SU-DHL-6 (cell line): ENCODE data around the gene MRRF.

Experiments
- H2AFZ ChIP-seq: fragments of 200-600 bp; sonication (generic); 2 replicates; pipeline ENCODE4 v1.6.1; 2014; ENCODE audit warnings: low read depth, mild to moderate bottlenecking, moderate library complexity, mixed read lengths, antibody characterized with exemption, low read length; ENCODE audit not compliant: severe bottlenecking
- H3F3A ChIP-seq: fragments of 200-600 bp; shearing (Covaris generic); 2 replicates; pipeline ENCODE4 v1.6.0; 2016; ENCODE audit warnings: antibody characterized with exemption, mild to moderate bottlenecking; ENCODE audit not compliant: insufficient read depth
- H3K27ac ChIP-seq: fragments of 200-600 bp; sonication (generic); 2 replicates; pipeline ENCODE4 v1.5.1; 2016; ENCODE audit warnings: low read depth, mild to moderate bottlenecking, low read length, moderate library complexity, mixed read lengths
- H3K27me3 ChIP-seq: fragments of 200-600 bp; sonication (generic), shearing (Covaris generic); 2 replicates; pipeline ENCODE4 v1.6.0; 2014; ENCODE audit warnings: mild to moderate bottlenecking, low read length
- H3K36me3 ChIP-seq: fragments of 200-600 bp; sonication (generic); 2 replicates; pipeline ENCODE4 v1.6.1; 2014; ENCODE audit warnings: mild to moderate bottlenecking, low read length, mixed read lengths
- H3K4me2 ChIP-seq: fragments of 300-600, 200-600 bp; shearing (Covaris generic), sonication (generic); 2 replicates; pipeline ENCODE4 v1.6.0; 2014; ENCODE audit warnings: low read length, low read depth, mild to moderate bottlenecking; ENCODE audit not compliant: poor library complexity, severe bottlenecking
- H3K4me3 ChIP-seq: fragments of 200-600 bp; sonication (generic); 2 replicates; pipeline ENCODE4 v1.5.1; 2014; ENCODE audit warnings: antibody characterized with exemption, low read length, mild to moderate bottlenecking, mixed read lengths; ENCODE audit not compliant: insufficient read depth, poor library complexity, severe bottlenecking
- H3K79me2 ChIP-seq: fragments of 200-600 bp; sonication (generic); 2 replicates; pipeline ENCODE4 v1.6.1; 2014; ENCODE audit warnings: mild to moderate bottlenecking, low read length, moderate library complexity; ENCODE audit not compliant: insufficient read depth
- H3K9ac ChIP-seq: fragments of 200-600 bp; sonication (generic); 2 replicates; pipeline ENCODE4 v1.7.0; 2014; ENCODE audit warnings: mild to moderate bottlenecking, low read length
- H3K9me2 ChIP-seq: fragments of 200-600 bp; sonication (generic); replicated peaks from 2 replicates; pipeline ENCODE4 v1.6.1; 2014; ENCODE audit warnings: low read length; ENCODE audit not compliant: insufficient read depth
- H3K9me3 ChIP-seq: fragments of 200-600 bp; sonication (generic); 2 replicates; pipeline ENCODE4 v1.6.1; 2014; ENCODE audit warnings: low read length, mixed read lengths; ENCODE audit not compliant: insufficient read depth
- H4K20me1 ChIP-seq: fragments of 200-600 bp; sonication (generic); 2 replicates; pipeline ENCODE4 v1.6.1; 2014; ENCODE audit warnings: low read depth, mild to moderate bottlenecking, antibody characterized with exemption, low read length, moderate library complexity, mixed read lengths
- EZH2phosphoT487 ChIP-seq: fragments of 200-600 bp; sonication (generic), shearing (Covaris generic); conservative IDR thresholded peaks from 2 replicates; pipeline ENCODE4 v1.6.1; 2018; ENCODE audit warnings: mild to moderate bottlenecking, antibody characterized with exemption, low read length, moderate library complexity, mixed read lengths
- TF ChIP-seq, protein P1 (sequence below): fragments of 200-600 bp; sonication (generic); IDR thresholded peaks from one replicate; pipeline ENCODE4 v1.5.1; 2017; ENCODE audit warnings: antibody characterized with exemption, mild to moderate bottlenecking, low read length, moderate library complexity; ENCODE audit not compliant: insufficient read depth, poor library complexity, severe bottlenecking

MRRF gene

DNA sequence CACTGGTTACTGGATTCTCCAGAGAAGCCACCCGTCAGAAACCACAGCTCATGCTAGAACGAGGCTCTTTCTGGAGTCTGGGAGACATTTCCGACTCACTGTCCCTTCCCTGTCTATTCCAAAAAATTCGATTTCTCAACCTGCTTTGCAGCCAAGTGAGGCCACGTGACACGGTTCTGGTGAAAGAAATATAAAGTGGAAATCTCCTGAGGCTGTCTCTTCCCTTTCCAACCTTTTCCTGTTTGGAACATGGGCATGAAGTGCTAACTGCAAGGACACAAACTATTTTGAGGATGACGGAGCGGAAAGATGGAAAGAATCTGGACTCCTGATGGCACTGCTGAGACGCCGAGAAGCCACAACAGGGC, 100.1 kb downstream of the MRRF start:
- Histone ChIP-seq H3K4me2 (no peak overlapping the region), H2AFZ (no peak overlapping the region), H3K27ac (no peak overlapping the region), H4K20me1 (no peaks in the 10 kb centered on the region), H3K79me2 (no peaks in the 10 kb centered on the region), H3K9me3 (no peaks in the 10 kb centered on the region), H3K4me3 (no peak overlapping the region), H3K9me2 (no peaks in the 10 kb centered on the region), H3K36me3 (no peaks in the 10 kb centered on the region), H3F3A (no peaks in the 10 kb centered on the region), H3K9ac (no peak overlapping the region), H3K27me3 (no peaks in the 10 kb centered on the region)
- TF ChIP-seq, protein P1, sequence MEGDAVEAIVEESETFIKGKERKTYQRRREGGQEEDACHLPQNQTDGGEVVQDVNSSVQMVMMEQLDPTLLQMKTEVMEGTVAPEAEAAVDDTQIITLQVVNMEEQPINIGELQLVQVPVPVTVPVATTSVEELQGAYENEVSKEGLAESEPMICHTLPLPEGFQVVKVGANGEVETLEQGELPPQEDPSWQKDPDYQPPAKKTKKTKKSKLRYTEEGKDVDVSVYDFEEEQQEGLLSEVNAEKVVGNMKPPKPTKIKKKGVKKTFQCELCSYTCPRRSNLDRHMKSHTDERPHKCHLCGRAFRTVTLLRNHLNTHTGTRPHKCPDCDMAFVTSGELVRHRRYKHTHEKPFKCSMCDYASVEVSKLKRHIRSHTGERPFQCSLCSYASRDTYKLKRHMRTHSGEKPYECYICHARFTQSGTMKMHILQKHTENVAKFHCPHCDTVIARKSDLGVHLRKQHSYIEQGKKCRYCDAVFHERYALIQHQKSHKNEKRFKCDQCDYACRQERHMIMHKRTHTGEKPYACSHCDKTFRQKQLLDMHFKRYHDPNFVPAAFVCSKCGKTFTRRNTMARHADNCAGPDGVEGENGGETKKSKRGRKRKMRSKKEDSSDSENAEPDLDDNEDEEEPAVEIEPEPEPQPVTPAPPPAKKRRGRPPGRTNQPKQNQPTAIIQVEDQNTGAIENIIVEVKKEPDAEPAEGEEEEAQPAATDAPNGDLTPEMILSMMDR = no peak
- TF ChIP-seq EZH2phosphoT487 = no peak

DNA sequence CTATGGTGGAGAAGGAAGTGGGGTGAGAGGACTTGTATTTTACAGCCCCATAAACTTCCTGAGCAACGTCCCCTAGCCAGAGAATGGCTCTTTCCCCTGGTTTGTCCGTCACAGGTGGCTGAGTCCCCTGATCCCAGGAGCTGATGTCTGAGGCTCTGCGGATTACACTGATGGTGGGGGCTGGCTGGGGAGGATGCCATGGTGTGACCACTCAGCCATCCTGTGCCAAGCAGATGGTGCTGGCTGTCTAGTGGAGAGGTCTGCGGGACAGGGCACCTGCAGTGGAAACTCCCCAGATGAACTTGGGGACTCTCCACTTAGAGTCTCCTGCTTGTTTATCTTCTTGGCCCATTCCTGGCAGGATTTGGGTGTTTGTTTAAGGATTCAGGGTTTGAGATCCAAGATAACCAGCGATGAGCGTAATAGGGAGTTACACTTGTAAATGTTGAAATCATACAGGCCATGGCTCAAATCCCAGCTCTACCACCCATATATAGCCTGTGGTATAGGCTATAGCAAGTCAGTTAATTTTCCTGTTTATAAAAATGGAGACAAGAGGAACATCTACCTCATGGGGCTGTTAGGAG, 101.5 kb downstream of the MRRF start:
- no peak overlapping the region for H3K27ac ChIP-seq

DNA sequence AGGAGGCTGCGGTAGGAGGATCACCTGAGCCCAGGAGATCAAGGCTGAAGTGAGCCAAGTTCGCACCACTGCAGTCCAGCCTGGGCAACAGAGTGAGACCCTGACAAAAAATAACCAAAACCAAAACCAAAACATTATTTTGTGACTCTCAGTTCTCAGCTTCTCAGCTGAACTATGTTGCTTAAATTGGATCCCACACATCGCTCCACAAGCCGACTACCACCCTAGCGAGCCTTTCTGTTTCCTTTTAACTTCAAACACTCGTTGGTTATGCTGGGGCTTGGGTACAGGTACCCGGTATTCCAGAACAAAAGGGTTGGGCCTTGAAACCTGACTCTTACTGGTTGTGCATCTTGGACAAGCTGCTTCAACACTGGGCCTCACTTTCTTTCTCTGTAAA, 102.4 kb downstream of the MRRF start:
- Histone ChIP-seq H3K27me3 (no peaks in the 10 kb centered on the region), H3K9me3 (no peaks in the 10 kb centered on the region), H3K9me2 (no peaks in the 10 kb centered on the region), H3K4me3 (no peak overlapping the region), H3K36me3 (no peaks in the 10 kb centered on the region), H2AFZ (no peak overlapping the region), H3F3A (no peaks in the 10 kb centered on the region), H3K79me2 (no peaks in the 10 kb centered on the region), H3K27ac (no peak overlapping the region), H3K4me2 (no peak overlapping the region), H4K20me1 (no peaks in the 10 kb centered on the region), H3K9ac (no peak overlapping the region)
- no peak for TF ChIP-seq EZH2phosphoT487
- TF ChIP-seq, protein P1 = no peak

More for the DNA sequence above, 101.5 kb downstream of the MRRF start:
- Histone ChIP-seq H3K4me2 (no peak overlapping the region), H3K9me3 (no peaks in the 10 kb centered on the region), H3K9me2 (no peaks in the 10 kb centered on the region), H3K79me2 (no peaks in the 10 kb centered on the region), H3F3A (no peaks in the 10 kb centered on the region), H3K9ac (no peak overlapping the region), H4K20me1 (no peaks in the 10 kb centered on the region), H3K4me3 (no peak overlapping the region), H2AFZ (no peak overlapping the region), H3K27me3 (no peaks in the 10 kb centered on the region), H3K36me3 (no peaks in the 10 kb centered on the region)
- no peak for TF ChIP-seq EZH2phosphoT487
- TF ChIP-seq, protein P1 = no peak
